ENCODE data around the gene ZNF716.
"Not testable (repeated sequence)": the region's sequence is repeated elsewhere in the genome, so short reads cannot be mapped to it uniquely, and the experiment has no call there.

DNA sequence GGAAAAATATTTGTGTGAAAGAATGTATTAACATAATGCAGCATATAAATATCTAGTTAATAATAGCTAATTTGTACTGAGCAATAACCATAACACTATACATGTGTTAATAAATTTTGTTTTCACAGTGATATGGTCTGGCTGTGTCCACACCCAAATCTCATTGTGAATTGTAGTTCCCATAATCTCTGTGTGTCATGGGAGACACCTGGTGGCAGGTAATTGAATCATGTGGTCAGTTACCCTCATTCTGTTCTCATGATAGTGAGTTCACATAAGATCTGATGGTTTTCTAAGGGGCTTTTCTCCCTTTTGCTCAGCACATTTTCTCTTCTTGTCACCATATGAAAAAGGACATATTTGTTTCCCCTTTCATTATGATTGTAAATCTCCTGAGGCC lies 30.3 kb downstream of the ZNF716 start:
- not testable (repeated sequence) for TF ChIP-seq DPF2 (CRISPR knock-in tag; IDR thresholded peaks at IDR 0.05; ENCODE audit: borderline replicate concordance, low read depth); RNF2 (conservative IDR thresholded peaks at IDR 0.05; ENCODE audit: low read depth); NR2F6 (IDR thresholded peaks at IDR 0.05); NR2F6 (CRISPR knock-in tag; IDR thresholded peaks at IDR 0.05); ZFX (CRISPR knock-in tag; IDR thresholded peaks at IDR 0.05; ENCODE audit: low read depth); EZH2 (conservative IDR thresholded peaks at IDR 0.05; ENCODE audit: low read depth, low read length); HHEX (CRISPR knock-in tag; IDR thresholded peaks at IDR 0.05); POLR2A (IDR thresholded peaks at IDR 0.05; ENCODE audit: insufficient read depth in 1 of 2, low read depth in 2 of 2, low read length in 2 of 2); ZNF274 (CRISPR knock-in tag; IDR thresholded peaks at IDR 0.05); MXI1 (IDR thresholded peaks at IDR 0.05; ENCODE audit: borderline replicate concordance, low read depth, low read length)
- TF ChIP-seq, protein P1, sequence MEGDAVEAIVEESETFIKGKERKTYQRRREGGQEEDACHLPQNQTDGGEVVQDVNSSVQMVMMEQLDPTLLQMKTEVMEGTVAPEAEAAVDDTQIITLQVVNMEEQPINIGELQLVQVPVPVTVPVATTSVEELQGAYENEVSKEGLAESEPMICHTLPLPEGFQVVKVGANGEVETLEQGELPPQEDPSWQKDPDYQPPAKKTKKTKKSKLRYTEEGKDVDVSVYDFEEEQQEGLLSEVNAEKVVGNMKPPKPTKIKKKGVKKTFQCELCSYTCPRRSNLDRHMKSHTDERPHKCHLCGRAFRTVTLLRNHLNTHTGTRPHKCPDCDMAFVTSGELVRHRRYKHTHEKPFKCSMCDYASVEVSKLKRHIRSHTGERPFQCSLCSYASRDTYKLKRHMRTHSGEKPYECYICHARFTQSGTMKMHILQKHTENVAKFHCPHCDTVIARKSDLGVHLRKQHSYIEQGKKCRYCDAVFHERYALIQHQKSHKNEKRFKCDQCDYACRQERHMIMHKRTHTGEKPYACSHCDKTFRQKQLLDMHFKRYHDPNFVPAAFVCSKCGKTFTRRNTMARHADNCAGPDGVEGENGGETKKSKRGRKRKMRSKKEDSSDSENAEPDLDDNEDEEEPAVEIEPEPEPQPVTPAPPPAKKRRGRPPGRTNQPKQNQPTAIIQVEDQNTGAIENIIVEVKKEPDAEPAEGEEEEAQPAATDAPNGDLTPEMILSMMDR (CRISPR knock-in tag; IDR thresholded peaks at IDR 0.05): not testable (repeated sequence)
- TF ChIP-seq, protein P2, sequence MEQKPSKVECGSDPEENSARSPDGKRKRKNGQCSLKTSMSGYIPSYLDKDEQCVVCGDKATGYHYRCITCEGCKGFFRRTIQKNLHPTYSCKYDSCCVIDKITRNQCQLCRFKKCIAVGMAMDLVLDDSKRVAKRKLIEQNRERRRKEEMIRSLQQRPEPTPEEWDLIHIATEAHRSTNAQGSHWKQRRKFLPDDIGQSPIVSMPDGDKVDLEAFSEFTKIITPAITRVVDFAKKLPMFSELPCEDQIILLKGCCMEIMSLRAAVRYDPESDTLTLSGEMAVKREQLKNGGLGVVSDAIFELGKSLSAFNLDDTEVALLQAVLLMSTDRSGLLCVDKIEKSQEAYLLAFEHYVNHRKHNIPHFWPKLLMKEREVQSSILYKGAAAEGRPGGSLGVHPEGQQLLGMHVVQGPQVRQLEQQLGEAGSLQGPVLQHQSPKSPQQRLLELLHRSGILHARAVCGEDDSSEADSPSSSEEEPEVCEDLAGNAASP (CRISPR knock-in tag; IDR thresholded peaks at IDR 0.05; ENCODE audit: borderline replicate concordance): not testable (repeated sequence)
